GM12891 (cell line): ENCODE measurements around the gene MRPL55.

Experiments
- PAX5 ChIP-seq: IDR thresholded peaks from 2 replicates; pipeline ENCODE4 v1.6.1; 2011; ENCODE audit warnings: low read length, moderate library complexity, mild to moderate bottlenecking; ENCODE audit not compliant: insufficient read depth, severe bottlenecking
- POLR2A ChIP-seq: IDR thresholded peaks from 2 replicates; pipeline ENCODE4 v1.6.1; 2011; ENCODE audit warnings: low read depth, low read length, control low read depth
- POLR2AphosphoS5 ChIP-seq: IDR thresholded peaks from 2 replicates; pipeline ENCODE4 v1.6.1; 2011; ENCODE audit warnings: low read depth, low read length, control low read depth
- POU2F2 ChIP-seq: IDR thresholded peaks from 2 replicates; pipeline ENCODE4 v1.6.1; 2011; ENCODE audit warnings: low read depth, mild to moderate bottlenecking, control low read depth, low read length, moderate library complexity
- SPI1 ChIP-seq: IDR thresholded peaks from 2 replicates; pipeline ENCODE4 v1.6.1; 2011; ENCODE audit warnings: low read depth, low read length, control low read depth
- TAF1 ChIP-seq: IDR thresholded peaks from 2 replicates; pipeline ENCODE4 v1.6.1; 2011; ENCODE audit warnings: low read depth, low read length, control low read depth

DNA sequence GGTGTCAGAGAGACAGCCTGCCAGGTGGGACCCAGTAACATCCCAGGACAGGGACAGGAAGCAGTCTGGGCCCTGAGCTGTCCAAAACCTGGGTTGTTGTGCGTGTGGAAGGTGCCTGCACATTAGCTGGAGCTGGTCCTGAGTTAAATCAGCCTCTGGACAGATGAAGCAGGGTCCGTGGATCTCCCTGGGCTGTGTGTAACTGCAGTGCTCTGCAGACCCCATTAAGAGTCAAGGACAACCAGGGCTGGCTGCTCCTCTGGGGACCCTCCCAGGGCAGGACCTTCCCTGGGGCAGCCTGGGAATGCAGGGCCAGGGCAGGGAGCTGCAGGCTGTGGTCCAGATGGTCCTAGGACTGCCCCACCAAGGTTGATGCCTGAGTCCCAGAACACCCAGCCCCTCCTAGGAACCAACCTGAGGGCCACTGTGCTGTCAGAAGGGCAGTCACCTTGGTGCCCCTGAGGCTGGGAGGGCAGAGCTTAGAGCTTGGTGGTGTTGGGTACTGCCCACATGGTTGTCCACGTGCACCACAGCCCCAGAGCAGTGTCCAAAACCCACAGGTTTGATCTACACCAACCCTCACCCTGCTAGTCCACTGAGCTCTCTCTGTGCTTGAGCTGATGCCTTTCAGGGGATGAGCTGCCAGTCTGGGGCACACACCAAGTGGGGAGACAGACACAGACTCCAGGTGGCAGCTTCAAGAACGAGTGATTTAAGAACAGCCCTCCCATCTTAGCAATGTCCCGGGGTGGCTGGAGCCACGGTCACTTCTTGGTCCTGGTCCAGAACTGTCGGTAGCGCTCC is 2.9 kb downstream of the MRPL55 start:
- TF ChIP-seq POLR2A (no peak), TAF1 (no peak), POLR2AphosphoS5 (no peak), SPI1 (no peak), POU2F2 (no peak), PAX5 (no peak)
